Measurements from ENCODE around the gene NUDT4. TPM values are rescaled to one million over a fixed set of nuclear protein-coding genes. Genes with fewer than 3 reads are reported as not detected.

Gene NUDT4
- total and polyA plus RNA-seq, 3 experiments from 2014 or later: 37.1 to 86.9 (median 83.6) TPM

GRCh38 chr12:93451423-93452158, 73.9 kb downstream of the NUDT4 start:
- POLR2A ChIA-PET: no interaction called here
- no peak overlapping the region for H3K4me3 Mint-ChIP-seq
- peaks cover 6 to 13% of the 10 kb centered on the region in 2 donors for H3K27me3 Mint-ChIP-seq
- Histone ChIP-seq H3K9me3 (ENCODE audit: low read length) (no peaks in the 10 kb centered on the region), H3K4me3 (ENCODE audit: low read length) (no peak overlapping the region), H3K4me1 (ENCODE audit: insufficient read depth, low read length) (peaks cover 16% of the 10 kb centered on the region), H3K27ac (ENCODE audit: low read depth, low read length) (no peak overlapping the region), H3K27me3 (ENCODE audit: insufficient read depth, low read length, poor library complexity, severe bottlenecking) (no peaks in the 10 kb centered on the region), H3K36me3 (ENCODE audit: insufficient read depth, low read length) (no peaks in the 10 kb centered on the region)
- H3K36me3 Mint-ChIP-seq: no peaks in the 10 kb centered on the region
- CTCF ChIA-PET: no interaction called here
- H3K4me1 Mint-ChIP-seq: peaks cover 0 to 6% (median 2%) of the 10 kb centered on the region in 3 donors
- no peaks in the 10 kb centered on the region for H3K9me3 Mint-ChIP-seq
- no peak overlapping the region for H3K27ac Mint-ChIP-seq
- no peak for DNase-seq

DNA sequence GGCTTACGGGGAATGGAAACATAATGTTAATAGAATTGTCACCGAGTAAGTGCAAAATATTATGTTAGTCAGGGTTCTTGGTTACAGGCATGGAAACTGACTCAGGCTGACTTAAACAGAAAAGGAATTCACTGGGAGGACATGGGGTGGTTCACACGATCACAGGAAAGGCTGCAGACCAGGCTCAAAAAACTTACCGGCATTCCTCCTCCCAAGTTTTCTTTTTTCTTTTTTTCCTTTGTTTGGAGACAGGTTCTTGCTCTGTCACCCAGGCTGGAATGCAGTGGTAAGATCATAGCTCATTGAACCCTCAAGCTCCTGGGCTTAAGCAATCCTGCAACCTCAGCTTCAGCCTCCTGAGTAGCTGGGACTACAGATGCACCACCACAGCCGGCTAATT, 75.9 kb downstream of the NUDT4 start:
- H3K36me3 Mint-ChIP-seq: no peaks in the 10 kb centered on the region

DNA sequence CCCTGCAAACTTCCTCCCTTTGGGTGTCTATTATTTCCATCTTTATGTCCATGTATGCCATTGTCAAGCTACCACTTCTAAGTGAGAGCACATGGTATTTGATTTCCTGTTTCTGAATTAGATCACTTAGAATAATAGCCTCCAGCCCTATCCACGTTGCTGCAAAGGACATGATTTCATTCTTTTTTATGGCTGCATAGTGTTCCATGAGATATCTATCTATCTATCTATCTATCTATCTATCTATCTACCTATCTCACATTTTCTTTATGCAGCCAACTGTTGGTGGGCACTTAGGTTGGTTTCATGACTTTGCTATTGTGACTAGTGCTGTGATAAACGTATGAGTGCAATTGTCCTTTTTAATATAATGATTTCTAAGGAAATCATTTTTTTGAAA, 78.4 kb downstream of the NUDT4 start:
- Histone ChIP-seq H3K27me3 (ENCODE audit: insufficient read depth, low read length, poor library complexity, severe bottlenecking) (no peaks in the 10 kb centered on the region), H3K27ac (ENCODE audit: low read depth, low read length) (no peak overlapping the region), H3K9me3 (ENCODE audit: low read length) (no peaks in the 10 kb centered on the region), H3K4me3 (ENCODE audit: low read length) (no peak overlapping the region), H3K36me3 (ENCODE audit: insufficient read depth, low read length) (no peaks in the 10 kb centered on the region), H3K4me1 (ENCODE audit: insufficient read depth, low read length) (no peaks in the 10 kb centered on the region)
- H3K9me3 Mint-ChIP-seq: no peaks in the 10 kb centered on the region
- POLR2A ChIA-PET: no interaction called here
- no peak overlapping the region for H3K27ac Mint-ChIP-seq
- H3K4me3 Mint-ChIP-seq: no peak overlapping the region
- H3K27me3 Mint-ChIP-seq: peaks cover 6 to 10% of the 10 kb centered on the region in 2 donors
- no peaks in the 10 kb centered on the region for H3K4me1 Mint-ChIP-seq
- no peaks in the 10 kb centered on the region for H3K36me3 Mint-ChIP-seq
- DNase-seq: no peak
- CTCF ChIA-PET: no interaction called here

More for the DNA sequence above, 75.9 kb downstream of the NUDT4 start:
- H3K4me1 ChIP-seq (ENCODE audit: insufficient read depth, low read length): peaks cover 4% of the 10 kb centered on the region
- H3K9me3 ChIP-seq (ENCODE audit: low read length): no peaks in the 10 kb centered on the region
- no peak for DNase-seq
- Mint-ChIP-seq H3K4me3 (no peak overlapping the region), H3K27me3 (peaks cover 6 to 13% of the 10 kb centered on the region in 2 donors), H3K9me3 (no peaks in the 10 kb centered on the region), H3K4me1 (peaks cover 0 to 6% (median 0%) of the 10 kb centered on the region in 3 donors), H3K27ac (no peak overlapping the region)
- no peak overlapping the region for H3K27ac ChIP-seq (ENCODE audit: low read depth, low read length)
- POLR2A ChIA-PET: no interaction called here
- H3K27me3 ChIP-seq (ENCODE audit: insufficient read depth, low read length, poor library complexity, severe bottlenecking): no peaks in the 10 kb centered on the region
- H3K36me3 ChIP-seq (ENCODE audit: insufficient read depth, low read length): no peaks in the 10 kb centered on the region
- H3K4me3 ChIP-seq (ENCODE audit: low read length): no peak overlapping the region
- CTCF ChIA-PET: no interaction called here

Other genes with a start within 250 kb of the NUDT4 start
- 100 to 1,000 TPM; 236 to 244 TPM for gene UBE2N, start 64.0 kb downstream of the NUDT4 start, total RNA-seq
- gene UBE2N, start 64.0 kb downstream of the NUDT4 start, polyA plus RNA-seq: 157 TPM
- 10 to 100 TPM; 84.1 to 87.2 TPM for gene MRPL42, start 89.6 kb downstream of the NUDT4 start, total RNA-seq
- 57.1 TPM for gene MRPL42, start 89.6 kb downstream of the NUDT4 start, polyA plus RNA-seq
- 10 to 100 TPM; 11.6 to 12.9 TPM for gene SOCS2, start 194.8 kb downstream of the NUDT4 start, total RNA-seq
- gene SOCS2, start 194.8 kb downstream of the NUDT4 start, polyA plus RNA-seq: 21.7 TPM

Measured in CD8-positive, alpha-beta memory T cell (primary cell).